ENCODE data around the gene ARHGAP26.

The ARHGAP26 gene

DNA sequence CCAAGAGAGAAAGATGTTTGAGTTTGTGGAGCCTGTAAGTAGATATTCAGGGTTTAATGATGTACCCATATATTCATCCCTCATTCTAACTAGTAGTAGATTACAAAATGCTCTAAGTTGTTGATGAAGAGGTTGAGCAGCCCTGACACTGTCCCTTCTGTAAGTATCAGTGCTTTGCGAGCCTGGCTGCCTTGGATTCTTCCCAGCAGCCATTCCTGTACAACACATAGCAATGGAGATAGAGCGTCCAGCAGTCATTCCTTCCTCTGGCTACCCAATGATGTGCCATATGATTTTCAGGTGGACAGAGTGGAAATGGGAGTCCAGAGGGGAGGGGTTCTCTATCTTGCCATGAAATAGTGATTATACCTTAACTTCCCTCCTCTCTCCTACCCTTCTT is 124.1 kb downstream of the ARHGAP26 start:
- in situ Hi-C loops (cut with HindIII; ENCODE audit: low sequenced_read_pairs), result loop anchor here (25.0 kb wide), 1 partner anchor 282 kb away; no protein-coding TSS in a partner anchor

GRCh38 chr5:142894749-142895148 is 124.6 kb downstream of the ARHGAP26 start:
- in situ Hi-C loops (cut with HindIII; ENCODE audit: low sequenced_read_pairs), result loop anchor here (25.0 kb wide), 1 partner anchor 282 kb away; no protein-coding TSS in a partner anchor

GRCh38 chr5:142896325-142897007 is 126.3 kb downstream of the ARHGAP26 start:
- in situ Hi-C loops (cut with HindIII; ENCODE audit: low sequenced_read_pairs), result loop anchor here (25.0 kb wide), 1 partner anchor 284 kb away; no protein-coding TSS in a partner anchor

DNA sequence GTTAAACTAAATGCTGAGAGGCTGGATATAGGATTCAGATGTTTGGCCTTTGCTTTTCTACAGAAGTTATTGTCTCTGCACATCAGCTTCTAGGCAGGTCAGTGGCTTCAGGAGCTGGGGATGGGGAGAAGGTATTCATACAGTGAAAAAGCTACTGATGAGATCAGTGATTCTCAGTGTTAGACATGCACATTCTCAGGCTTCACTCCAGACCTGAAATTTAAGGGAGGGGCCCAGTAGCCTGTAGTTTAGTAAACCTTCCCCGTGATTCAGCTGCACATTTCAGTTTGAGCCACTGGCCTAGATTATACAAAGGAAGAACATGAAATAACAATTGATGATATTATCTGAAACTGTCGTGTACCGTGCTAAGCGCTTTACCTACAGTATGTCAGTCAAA is 127.2 kb downstream of the ARHGAP26 start:
- in situ Hi-C loops (cut with HindIII; ENCODE audit: low sequenced_read_pairs), result loop anchor here (25.0 kb wide), 1 partner anchor 285 kb away; no protein-coding TSS in a partner anchor

DNA sequence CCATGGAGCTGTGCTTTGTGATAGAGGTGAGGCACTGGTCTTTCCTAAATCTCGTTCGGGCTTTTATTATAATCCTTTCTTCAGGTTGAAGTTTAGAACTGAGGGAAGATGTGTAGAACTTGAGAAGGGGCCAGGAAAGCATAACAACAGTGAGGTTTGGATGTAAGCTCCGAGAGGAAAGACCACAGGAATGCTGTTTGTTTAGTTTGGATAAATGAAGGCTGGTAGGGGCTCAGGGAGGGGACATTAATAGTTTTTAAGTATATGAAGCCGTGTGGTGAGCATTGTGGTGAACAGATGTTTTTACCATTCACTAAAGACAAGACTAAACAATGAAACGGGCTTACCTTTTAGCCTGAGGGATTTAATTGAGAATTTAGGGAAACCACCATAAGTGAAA is 130.8 kb downstream of the ARHGAP26 start:
- in situ Hi-C loops (cut with HindIII; ENCODE audit: low sequenced_read_pairs), result no loop called here

- in situ Hi-C loops (cut with HindIII; ENCODE audit: low sequenced_read_pairs), result no loop called here
These were observed 131.5 kb downstream of the ARHGAP26 start for GRCh38 chr5:142901476-142902185.

- in situ Hi-C loops (cut with HindIII; ENCODE audit: low sequenced_read_pairs), result no loop called here
These were observed 132.2 kb downstream of the ARHGAP26 start for GRCh38 chr5:142902186-142902965.

GRCh38 chr5:142904416-142904815 is 134.2 kb downstream of the ARHGAP26 start:
- in situ Hi-C loops (cut with HindIII; ENCODE audit: low sequenced_read_pairs), result no loop called here

DNA sequence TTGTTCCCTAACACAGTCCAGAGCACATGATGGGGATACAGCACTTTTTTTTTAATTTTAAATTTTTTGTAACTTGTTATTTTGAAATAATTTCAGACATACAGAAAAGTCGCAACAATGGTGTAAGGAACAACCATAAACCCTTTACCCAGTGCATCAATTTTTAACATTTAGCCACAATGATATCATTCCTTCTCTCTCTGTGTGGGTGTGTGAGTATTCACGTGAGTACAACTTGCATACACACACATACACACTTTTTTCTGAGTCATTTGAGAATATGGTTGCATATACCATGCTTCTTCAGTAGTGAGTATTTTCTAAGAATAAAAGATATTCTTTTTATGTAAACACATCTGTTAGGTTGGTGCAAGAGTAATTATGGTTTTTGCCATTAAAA is 135.2 kb downstream of the ARHGAP26 start:
- in situ Hi-C loops (cut with HindIII; ENCODE audit: low sequenced_read_pairs), result no loop called here

GRCh38 chr5:142906863-142907671 is 136.9 kb downstream of the ARHGAP26 start:
- in situ Hi-C loops (cut with HindIII; ENCODE audit: low sequenced_read_pairs), result no loop called here

- in situ Hi-C loops (cut with HindIII; ENCODE audit: low sequenced_read_pairs), result no loop called here
These were observed 138.5 kb downstream of the ARHGAP26 start for GRCh38 chr5:142908659-142909058.

GRCh38 chr5:142910128-142910527 is 140.0 kb downstream of the ARHGAP26 start:
- in situ Hi-C loops (cut with HindIII; ENCODE audit: low sequenced_read_pairs), result loop anchor here (5.0 kb wide), 1 partner anchor 97 kb away; no protein-coding TSS in a partner anchor

GRCh38 chr5:142911170-142911569 is 141.0 kb downstream of the ARHGAP26 start:
- in situ Hi-C loops (cut with HindIII; ENCODE audit: low sequenced_read_pairs), result loop anchor here (5.0 kb wide), 1 partner anchor 96 kb away; no protein-coding TSS in a partner anchor

GRCh38 chr5:142911775-142912174 is 141.6 kb downstream of the ARHGAP26 start:
- in situ Hi-C loops (cut with HindIII; ENCODE audit: low sequenced_read_pairs), result loop anchor here (5.0 kb wide), 1 partner anchor 96 kb away; no protein-coding TSS in a partner anchor

GRCh38 chr5:142913728-142914338 is 143.7 kb downstream of the ARHGAP26 start:
- in situ Hi-C loops (cut with HindIII; ENCODE audit: low sequenced_read_pairs), result loop anchor here (5.0 kb wide), 1 partner anchor 93 kb away; no protein-coding TSS in a partner anchor

GRCh38 chr5:142915038-142915437 is 144.9 kb downstream of the ARHGAP26 start:
- in situ Hi-C loops (cut with HindIII; ENCODE audit: low sequenced_read_pairs), result no loop called here

DNA sequence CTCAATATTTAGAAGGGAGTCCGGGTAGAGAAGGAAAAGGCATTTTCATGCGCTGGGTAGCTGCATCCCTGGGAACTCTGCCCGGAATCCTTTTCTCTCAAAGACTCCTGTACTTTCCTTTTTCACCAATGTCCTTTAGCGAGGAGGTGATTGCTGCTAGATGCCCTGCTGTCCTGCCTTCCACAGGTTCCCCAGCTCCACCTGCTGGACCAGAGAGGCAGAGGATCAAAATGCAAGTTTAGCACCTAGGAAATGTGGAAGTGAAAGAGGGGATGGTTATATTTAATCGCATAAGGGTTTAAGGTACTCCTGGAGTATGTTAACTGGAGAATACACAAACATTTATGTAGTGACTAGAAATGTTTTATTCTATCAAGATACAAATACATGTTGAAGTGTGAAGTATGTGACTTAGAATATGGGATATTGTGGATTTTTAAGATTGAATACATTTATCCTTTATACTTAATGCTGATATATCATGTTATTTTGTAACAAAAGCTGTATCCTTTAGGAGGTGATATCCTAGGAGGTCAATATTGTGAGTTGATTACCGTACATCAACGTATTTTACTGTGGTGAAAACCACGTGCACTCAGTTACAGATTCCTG is 145.7 kb downstream of the ARHGAP26 start:
- in situ Hi-C loops (cut with HindIII; ENCODE audit: low sequenced_read_pairs), result no loop called here

GRCh38 chr5:142918959-142919635 is 148.9 kb downstream of the ARHGAP26 start:
- in situ Hi-C loops (cut with HindIII; ENCODE audit: low sequenced_read_pairs), result no loop called here

Data from endothelial cell of hepatic sinusoid (primary cell).